ENCODE data around the gene BST1. TPM values are rescaled to one million over a fixed set of nuclear protein-coding genes. Genes with fewer than 3 reads are reported as not detected.

The BST1 gene
- total RNA-seq, 1 experiment from 2014 or later: 1.4 TPM

DNA sequence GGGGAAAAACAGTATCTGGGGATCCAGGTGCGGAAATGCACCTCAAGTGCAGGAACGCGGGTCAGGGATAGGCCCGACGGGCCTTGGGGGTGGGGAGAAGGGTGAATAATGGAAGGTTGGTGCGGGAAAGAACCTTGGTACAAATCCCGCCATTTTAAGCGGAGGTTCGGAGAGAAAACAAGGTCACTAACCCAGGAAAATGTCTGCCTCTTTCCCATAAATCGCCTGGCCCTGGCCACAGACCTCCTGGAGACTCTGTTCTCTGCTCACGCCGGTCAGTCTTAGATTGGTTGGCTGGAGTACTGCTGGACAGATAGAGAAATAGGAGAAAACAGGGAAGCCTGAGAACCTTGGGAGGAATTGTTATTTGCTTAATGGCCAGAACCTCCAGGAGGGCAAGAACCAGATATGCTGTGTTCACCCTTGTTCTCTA lies 46.8 kb upstream of the BST1 start:
- Mint-ChIP-seq H3K9me3 (no peaks in the 10 kb centered on the region), H3K27me3 (ENCODE audit: low read depth) (peaks cover 2% of the 10 kb centered on the region; the same call in 1 of the 2 replicates), H3K4me1 (peaks cover 35% of the 10 kb centered on the region), H3K4me3 (peak overlapping the region; percentile 84), H3K36me3 (no peaks in the 10 kb centered on the region; the same call in 1 of the 2 replicates), H3K27ac (peak overlapping the region; percentile 99)
- ATAC-seq (peak; percentile 38), DNase-seq (ENCODE audit: low spot score) (no peak)
- TF ChIP-seq, protein P1, sequence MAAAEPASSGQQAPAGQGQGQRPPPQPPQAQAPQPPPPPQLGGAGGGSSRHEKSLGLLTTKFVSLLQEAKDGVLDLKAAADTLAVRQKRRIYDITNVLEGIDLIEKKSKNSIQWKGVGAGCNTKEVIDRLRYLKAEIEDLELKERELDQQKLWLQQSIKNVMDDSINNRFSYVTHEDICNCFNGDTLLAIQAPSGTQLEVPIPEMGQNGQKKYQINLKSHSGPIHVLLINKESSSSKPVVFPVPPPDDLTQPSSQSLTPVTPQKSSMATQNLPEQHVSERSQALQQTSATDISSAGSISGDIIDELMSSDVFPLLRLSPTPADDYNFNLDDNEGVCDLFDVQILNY (CRISPR knock-in tag; IDR thresholded peaks at IDR 0.05): no peak
- TF ChIP-seq, protein P2, sequence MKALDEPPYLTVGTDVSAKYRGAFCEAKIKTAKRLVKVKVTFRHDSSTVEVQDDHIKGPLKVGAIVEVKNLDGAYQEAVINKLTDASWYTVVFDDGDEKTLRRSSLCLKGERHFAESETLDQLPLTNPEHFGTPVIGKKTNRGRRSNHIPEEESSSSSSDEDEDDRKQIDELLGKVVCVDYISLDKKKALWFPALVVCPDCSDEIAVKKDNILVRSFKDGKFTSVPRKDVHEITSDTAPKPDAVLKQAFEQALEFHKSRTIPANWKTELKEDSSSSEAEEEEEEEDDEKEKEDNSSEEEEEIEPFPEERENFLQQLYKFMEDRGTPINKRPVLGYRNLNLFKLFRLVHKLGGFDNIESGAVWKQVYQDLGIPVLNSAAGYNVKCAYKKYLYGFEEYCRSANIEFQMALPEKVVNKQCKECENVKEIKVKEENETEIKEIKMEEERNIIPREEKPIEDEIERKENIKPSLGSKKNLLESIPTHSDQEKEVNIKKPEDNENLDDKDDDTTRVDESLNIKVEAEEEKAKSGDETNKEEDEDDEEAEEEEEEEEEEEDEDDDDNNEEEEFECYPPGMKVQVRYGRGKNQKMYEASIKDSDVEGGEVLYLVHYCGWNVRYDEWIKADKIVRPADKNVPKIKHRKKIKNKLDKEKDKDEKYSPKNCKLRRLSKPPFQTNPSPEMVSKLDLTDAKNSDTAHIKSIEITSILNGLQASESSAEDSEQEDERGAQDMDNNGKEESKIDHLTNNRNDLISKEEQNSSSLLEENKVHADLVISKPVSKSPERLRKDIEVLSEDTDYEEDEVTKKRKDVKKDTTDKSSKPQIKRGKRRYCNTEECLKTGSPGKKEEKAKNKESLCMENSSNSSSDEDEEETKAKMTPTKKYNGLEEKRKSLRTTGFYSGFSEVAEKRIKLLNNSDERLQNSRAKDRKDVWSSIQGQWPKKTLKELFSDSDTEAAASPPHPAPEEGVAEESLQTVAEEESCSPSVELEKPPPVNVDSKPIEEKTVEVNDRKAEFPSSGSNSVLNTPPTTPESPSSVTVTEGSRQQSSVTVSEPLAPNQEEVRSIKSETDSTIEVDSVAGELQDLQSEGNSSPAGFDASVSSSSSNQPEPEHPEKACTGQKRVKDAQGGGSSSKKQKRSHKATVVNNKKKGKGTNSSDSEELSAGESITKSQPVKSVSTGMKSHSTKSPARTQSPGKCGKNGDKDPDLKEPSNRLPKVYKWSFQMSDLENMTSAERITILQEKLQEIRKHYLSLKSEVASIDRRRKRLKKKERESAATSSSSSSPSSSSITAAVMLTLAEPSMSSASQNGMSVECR (CRISPR knock-in tag; IDR thresholded peaks at IDR 0.05; ENCODE audit: borderline replicate concordance): 0 out of 2 replicates have a peak, but pooled peaks have one; percentile 2
- TF ChIP-seq SP1 (CRISPR knock-in tag; conservative IDR thresholded peaks at IDR 0.05) (no peak), ZBTB21 (CRISPR knock-in tag; IDR thresholded peaks at IDR 0.05; ENCODE audit: borderline replicate concordance) (no peak)
- TF ChIP-seq, protein P3, sequence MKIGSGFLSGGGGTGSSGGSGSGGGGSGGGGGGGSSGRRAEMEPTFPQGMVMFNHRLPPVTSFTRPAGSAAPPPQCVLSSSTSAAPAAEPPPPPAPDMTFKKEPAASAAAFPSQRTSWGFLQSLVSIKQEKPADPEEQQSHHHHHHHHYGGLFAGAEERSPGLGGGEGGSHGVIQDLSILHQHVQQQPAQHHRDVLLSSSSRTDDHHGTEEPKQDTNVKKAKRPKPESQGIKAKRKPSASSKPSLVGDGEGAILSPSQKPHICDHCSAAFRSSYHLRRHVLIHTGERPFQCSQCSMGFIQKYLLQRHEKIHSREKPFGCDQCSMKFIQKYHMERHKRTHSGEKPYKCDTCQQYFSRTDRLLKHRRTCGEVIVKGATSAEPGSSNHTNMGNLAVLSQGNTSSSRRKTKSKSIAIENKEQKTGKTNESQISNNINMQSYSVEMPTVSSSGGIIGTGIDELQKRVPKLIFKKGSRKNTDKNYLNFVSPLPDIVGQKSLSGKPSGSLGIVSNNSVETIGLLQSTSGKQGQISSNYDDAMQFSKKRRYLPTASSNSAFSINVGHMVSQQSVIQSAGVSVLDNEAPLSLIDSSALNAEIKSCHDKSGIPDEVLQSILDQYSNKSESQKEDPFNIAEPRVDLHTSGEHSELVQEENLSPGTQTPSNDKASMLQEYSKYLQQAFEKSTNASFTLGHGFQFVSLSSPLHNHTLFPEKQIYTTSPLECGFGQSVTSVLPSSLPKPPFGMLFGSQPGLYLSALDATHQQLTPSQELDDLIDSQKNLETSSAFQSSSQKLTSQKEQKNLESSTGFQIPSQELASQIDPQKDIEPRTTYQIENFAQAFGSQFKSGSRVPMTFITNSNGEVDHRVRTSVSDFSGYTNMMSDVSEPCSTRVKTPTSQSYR (CRISPR knock-in tag; IDR thresholded peaks at IDR 0.05): no peak
- ChIA-PET CTCF (no interaction called here), POLR2A (interaction anchor here (1.0 to 2.8 kb wide), 3 partner anchors 26 to 177 kb away, joined by 3 to 25 read pairs (median 3); partner anchors contain the start of gene FAM200B)

DNA sequence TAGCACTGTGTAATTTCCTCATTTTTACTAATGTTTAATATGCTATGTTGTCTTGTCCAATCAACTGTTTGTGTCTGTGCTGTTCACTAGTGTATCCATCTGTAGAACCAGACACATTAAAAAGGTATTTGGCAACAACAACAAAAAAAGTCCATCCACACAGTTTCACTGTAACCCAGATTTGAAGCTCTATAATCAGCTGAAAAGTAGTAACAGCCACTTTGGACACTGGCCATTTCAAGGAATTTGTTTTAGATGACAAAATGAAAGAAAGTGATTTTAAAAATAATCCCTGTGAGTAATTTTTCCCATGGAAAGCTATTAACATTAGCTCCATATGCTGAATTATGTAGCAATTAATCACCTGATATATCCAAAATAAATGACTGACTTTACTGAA lies 45.5 kb upstream of the BST1 start:
- Mint-ChIP-seq H3K27ac (peak overlapping the region; percentile 80; the same call in 1 of the 2 replicates), H3K9me3 (no peaks in the 10 kb centered on the region), H3K36me3 (no peaks in the 10 kb centered on the region; the same call in 1 of the 2 replicates), H3K4me1 (peaks cover 29% of the 10 kb centered on the region), H3K27me3 (ENCODE audit: low read depth) (peaks cover 2% of the 10 kb centered on the region; the same call in 1 of the 2 replicates), H3K4me3 (no peak overlapping the region)
- POLR2A ChIA-PET: no interaction called here
- ATAC-seq (no peak), DNase-seq (ENCODE audit: low spot score) (no peak)
- TF ChIP-seq ZNF138 (CRISPR knock-in tag; conservative IDR thresholded peaks at IDR 0.05) (no peak), ZNF396 (CRISPR knock-in tag; IDR thresholded peaks at IDR 0.05; ENCODE audit: borderline replicate concordance) (no peak), NFYB (CRISPR knock-in tag; conservative IDR thresholded peaks at IDR 0.05; ENCODE audit: low read depth) (no peak), JAZF1 (CRISPR knock-in tag; IDR thresholded peaks at IDR 0.05) (no peak), ZNF423 (CRISPR knock-in tag; IDR thresholded peaks at IDR 0.05) (no peak), ATF1 (CRISPR knock-in tag; IDR thresholded peaks at IDR 0.05) (no peak), TEAD4 (CRISPR knock-in tag; IDR thresholded peaks at IDR 0.05) (no peak), SP1 (CRISPR knock-in tag; conservative IDR thresholded peaks at IDR 0.05) (no peak), NR1H2 (CRISPR knock-in tag; IDR thresholded peaks at IDR 0.05) (no peak), ZNF263 (CRISPR knock-in tag; IDR thresholded peaks at IDR 0.05; ENCODE audit: low read depth) (no peak)
- TF ChIP-seq, protein P4, sequence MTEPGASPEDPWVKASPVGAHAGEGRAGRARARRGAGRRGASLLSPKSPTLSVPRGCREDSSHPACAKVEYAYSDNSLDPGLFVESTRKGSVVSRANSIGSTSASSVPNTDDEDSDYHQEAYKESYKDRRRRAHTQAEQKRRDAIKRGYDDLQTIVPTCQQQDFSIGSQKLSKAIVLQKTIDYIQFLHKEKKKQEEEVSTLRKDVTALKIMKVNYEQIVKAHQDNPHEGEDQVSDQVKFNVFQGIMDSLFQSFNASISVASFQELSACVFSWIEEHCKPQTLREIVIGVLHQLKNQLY (CRISPR knock-in tag; IDR thresholded peaks at IDR 0.05): no peak
- TF ChIP-seq, protein P5, sequence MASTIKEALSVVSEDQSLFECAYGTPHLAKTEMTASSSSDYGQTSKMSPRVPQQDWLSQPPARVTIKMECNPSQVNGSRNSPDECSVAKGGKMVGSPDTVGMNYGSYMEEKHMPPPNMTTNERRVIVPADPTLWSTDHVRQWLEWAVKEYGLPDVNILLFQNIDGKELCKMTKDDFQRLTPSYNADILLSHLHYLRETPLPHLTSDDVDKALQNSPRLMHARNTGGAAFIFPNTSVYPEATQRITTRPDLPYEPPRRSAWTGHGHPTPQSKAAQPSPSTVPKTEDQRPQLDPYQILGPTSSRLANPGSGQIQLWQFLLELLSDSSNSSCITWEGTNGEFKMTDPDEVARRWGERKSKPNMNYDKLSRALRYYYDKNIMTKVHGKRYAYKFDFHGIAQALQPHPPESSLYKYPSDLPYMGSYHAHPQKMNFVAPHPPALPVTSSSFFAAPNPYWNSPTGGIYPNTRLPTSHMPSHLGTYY (CRISPR knock-in tag; IDR thresholded peaks at IDR 0.05): no peak
- TF ChIP-seq, protein P6, sequence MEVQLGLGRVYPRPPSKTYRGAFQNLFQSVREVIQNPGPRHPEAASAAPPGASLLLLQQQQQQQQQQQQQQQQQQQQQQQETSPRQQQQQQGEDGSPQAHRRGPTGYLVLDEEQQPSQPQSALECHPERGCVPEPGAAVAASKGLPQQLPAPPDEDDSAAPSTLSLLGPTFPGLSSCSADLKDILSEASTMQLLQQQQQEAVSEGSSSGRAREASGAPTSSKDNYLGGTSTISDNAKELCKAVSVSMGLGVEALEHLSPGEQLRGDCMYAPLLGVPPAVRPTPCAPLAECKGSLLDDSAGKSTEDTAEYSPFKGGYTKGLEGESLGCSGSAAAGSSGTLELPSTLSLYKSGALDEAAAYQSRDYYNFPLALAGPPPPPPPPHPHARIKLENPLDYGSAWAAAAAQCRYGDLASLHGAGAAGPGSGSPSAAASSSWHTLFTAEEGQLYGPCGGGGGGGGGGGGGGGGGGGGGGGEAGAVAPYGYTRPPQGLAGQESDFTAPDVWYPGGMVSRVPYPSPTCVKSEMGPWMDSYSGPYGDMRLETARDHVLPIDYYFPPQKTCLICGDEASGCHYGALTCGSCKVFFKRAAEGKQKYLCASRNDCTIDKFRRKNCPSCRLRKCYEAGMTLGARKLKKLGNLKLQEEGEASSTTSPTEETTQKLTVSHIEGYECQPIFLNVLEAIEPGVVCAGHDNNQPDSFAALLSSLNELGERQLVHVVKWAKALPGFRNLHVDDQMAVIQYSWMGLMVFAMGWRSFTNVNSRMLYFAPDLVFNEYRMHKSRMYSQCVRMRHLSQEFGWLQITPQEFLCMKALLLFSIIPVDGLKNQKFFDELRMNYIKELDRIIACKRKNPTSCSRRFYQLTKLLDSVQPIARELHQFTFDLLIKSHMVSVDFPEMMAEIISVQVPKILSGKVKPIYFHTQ (CRISPR knock-in tag; IDR thresholded peaks at IDR 0.05): no peak
- TF ChIP-seq, protein P7, sequence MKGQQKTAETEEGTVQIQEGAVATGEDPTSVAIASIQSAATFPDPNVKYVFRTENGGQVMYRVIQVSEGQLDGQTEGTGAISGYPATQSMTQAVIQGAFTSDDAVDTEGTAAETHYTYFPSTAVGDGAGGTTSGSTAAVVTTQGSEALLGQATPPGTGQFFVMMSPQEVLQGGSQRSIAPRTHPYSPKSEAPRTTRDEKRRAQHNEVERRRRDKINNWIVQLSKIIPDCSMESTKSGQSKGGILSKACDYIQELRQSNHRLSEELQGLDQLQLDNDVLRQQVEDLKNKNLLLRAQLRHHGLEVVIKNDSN (CRISPR knock-in tag; IDR thresholded peaks at IDR 0.05): no peak
- CTCF ChIA-PET: interaction anchor here (1.2 kb wide), 1 partner anchor 9 kb away, joined by 3 read pairs; no protein-coding TSS in a partner anchor

Measured in WTC11 (cell line).